Esophagus squamous epithelium (tissue), 5 donors: ENCODE measurements around the gene CD300LG. TPM values are rescaled to one million over a fixed set of nuclear protein-coding genes. Genes with fewer than 3 reads are reported as not detected.

Source experiments
- DNase-seq: peaks from one replicate; lab custom pipeline; 2025; lab: John Stamatoyannopoulos, UW
- H3K27ac ChIP-seq, 4 donors: fragments of 200-600 bp; sonication (generic); one replicate each; pipeline ENCODE4 v1.5.1; 2016 to 2019; ENCODE audit warnings: mild to moderate bottlenecking in 1 of 4
- H3K27me3 ChIP-seq, 4 donors: fragments of 200-600 bp; sonication (generic); 1 replicate in 3 of 4; 2 replicates in 1 of 4; pipeline versions ENCODE4 v1.5.1 to v1.6.0; 2017 to 2021; ENCODE audit warnings: antibody characterized with exemption in 1 of 4
- H3K36me3 ChIP-seq, 3 donors: fragments of 200-600 bp; sonication (generic); one replicate each; pipeline ENCODE4 v1.5.1; 2016 to 2019
- H3K4me1 ChIP-seq, 3 donors: fragments of 200-600 bp; sonication (generic); one replicate each; pipeline ENCODE4 v1.5.1; 2017 to 2019
- H3K4me3 ChIP-seq, 4 donors: fragments of 200-600 bp; sonication (generic); 1 replicate in 3 of 4; 2 replicates in 1 of 4; pipeline ENCODE4 v1.5.1; 2016 to 2019; ENCODE audit warnings: mild to moderate bottlenecking in 2 of 4, moderate library complexity in 1 of 4
- H3K9me3 ChIP-seq, 3 donors: fragments of 200-600 bp; sonication (generic); one replicate each; pipeline ENCODE4 v1.5.1; 2016 to 2019
- CTCF ChIP-seq, 6 experiments: fragments of 450-650 bp in 4 of 6; fragments of 200-600 bp in 2 of 6; sonication (generic) in 2 of 6; IDR thresholded peaks; one replicate each; pipeline ENCODE4 v1.5.1; 2016 to 2019; ENCODE audit warnings: antibody characterized with exemption in 6 of 6, mild to moderate bottlenecking in 4 of 6, moderate library complexity in 4 of 6
- POLR2A ChIP-seq, 4 donors: fragments of 450-650 bp; IDR thresholded peaks; one replicate each; pipeline ENCODE4 v1.6.1; 2017; ENCODE audit warnings: antibody characterized with exemption in 4 of 4, mild to moderate bottlenecking in 4 of 4, moderate library complexity in 3 of 4
- WGBS, 2 donors: methylation state at CpG; one replicate each; pipeline ENCODE4 v1.1.5; 2018; 5-methylcytosine and 5-hydroxymethylcytosine counted together
- intact Hi-C: fragments of 100-400 bp; cut with DNase I; formaldehyde crosslinking; loops from one replicate; pipeline ENCODE4 v1.15.0; 2022
- total RNA-seq, 4 donors: library from RNA; depleted of rRNA; stranded (reverse); fragments of >200 nt; gene quantifications; one replicate each; pipeline ENCODE4 v1.1.0, GENCODE V29; 2016
- donor health status: DM: yes; HTN: yes; CAD: no.

The CD300LG gene
- total RNA-seq, 4 donors from 2014 or later: 0.30 to 2.3 (median 0.94) TPM

DNA sequence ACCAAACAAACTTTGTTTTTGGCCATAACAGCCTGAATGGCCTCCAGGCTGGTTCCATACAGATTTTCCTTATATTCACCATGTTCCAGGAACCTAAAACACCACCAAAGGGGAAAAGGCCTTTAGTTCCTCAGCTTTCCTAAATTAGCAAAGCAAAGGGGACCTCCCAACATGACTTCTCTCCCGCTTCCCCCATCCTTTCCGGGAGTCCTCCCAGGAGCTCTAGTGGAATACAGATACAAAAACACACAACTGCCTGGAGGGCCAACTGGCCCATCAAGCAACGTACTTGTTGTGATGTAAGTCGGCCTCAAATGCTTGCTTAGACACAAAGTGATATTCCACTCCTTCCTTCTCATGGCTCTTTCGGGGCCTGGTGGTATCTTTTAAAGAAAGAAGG lies 36.2 kb upstream of the CD300LG start:
- 79 to 100% methylated on average over 1 to 5 of the region's 5 CpGs for WGBS, 2 donors
- intact Hi-C loops: no loop called here
- no peak for TF ChIP-seq CTCF (IDR thresholded peaks at IDR 0.05)
- no peak for TF ChIP-seq POLR2A (IDR thresholded peaks at IDR 0.05)
- no peak for DNase-seq
- Histone ChIP-seq H3K4me3 (no peak overlapping the region), H3K27me3 (no peaks in the 10 kb centered on the region), H3K36me3 (peaks cover 5 to 79% (median 14%) of the 10 kb centered on the region in 3 donors), H3K27ac (no peak overlapping the region), H3K4me1 (peaks cover 0 to 3% (median 0%) of the 10 kb centered on the region in 3 donors), H3K9me3 (no peaks in the 10 kb centered on the region)

DNA sequence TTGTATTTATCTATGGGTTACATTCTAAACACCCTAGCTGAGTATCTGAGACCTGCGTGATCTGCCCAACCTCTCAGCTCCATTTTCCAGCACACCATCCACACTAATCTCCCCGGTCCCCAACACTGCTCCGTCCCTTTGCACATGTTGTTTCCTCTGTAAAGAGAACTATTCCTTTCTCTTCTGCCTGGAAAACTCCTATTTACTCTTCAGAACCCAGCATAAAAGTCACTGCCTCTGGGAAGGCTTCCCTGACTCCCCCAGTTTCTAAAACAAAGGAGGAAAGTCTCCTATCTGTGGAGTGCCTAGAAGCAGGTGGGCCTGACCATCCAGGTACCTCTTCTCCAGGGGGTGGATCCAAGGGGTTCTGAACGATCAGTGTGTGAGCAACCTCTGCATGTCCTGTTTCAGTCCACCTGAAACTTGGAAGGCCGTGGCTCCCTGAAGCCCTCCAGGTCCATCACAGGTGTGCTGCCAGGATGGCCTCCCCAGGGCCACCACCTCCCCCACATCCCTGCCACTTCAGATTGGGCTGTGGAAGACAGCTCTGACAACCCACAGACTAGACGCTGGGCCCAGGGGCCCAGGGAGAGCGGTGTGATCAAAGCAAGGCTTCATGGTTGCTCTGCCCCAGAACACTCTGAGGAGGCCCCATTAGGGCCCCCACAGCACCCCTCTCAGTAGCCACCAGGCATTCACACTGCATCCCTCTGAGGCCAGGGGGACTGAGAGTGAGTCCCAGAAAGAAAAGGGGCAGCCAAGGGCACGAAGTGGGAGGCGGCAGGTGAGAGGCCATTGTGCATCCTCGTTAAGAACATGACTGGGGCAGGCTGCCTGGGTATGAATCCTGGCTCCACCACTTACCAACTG lies 34.3 kb upstream of the CD300LG start:
- H3K4me3 ChIP-seq: no peak overlapping the region
- peaks cover 0 to 3% (median 0%) of the 10 kb centered on the region in 3 donors for H3K4me1 ChIP-seq
- H3K27me3 ChIP-seq: no peaks in the 10 kb centered on the region
- H3K36me3 ChIP-seq: peaks cover 5 to 83% (median 14%) of the 10 kb centered on the region in 3 donors
- WGBS, 2 donors: 88 to 95% methylated on average over 6 to 10 of the region's 10 CpGs
- intact Hi-C loops: no loop called here
- no peak overlapping the region for H3K27ac ChIP-seq
- H3K9me3 ChIP-seq: no peaks in the 10 kb centered on the region
- DNase-seq: no peak
- TF ChIP-seq POLR2A (IDR thresholded peaks at IDR 0.05) (no peak), CTCF (IDR thresholded peaks at IDR 0.05) (no peak)

DNA sequence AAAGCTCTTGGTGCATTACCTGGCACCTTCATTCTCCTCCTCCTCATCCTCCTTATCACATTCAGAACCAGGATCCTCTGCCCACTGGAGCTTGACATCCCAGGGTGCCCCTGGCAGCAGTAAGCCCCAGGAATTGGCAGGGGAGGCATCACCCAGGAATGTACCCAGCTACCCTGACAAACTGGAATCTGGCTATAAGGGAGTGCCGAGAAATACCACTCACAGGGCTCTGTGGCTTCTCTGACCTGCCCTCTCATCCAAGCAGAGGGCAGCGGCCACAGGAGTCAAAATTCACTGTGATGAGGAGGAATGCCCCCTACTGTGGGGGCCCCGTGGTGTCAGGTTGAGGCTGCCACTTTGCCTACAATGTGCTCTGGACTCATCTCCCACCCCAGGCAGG lies 33.6 kb upstream of the CD300LG start:
- TF ChIP-seq POLR2A (IDR thresholded peaks at IDR 0.05) (no peak), CTCF (IDR thresholded peaks at IDR 0.05) (no peak)
- intact Hi-C loops: no loop called here
- Histone ChIP-seq H3K27ac (no peak overlapping the region), H3K4me3 (no peak overlapping the region), H3K4me1 (peaks cover 0 to 3% (median 0%) of the 10 kb centered on the region in 3 donors), H3K27me3 (no peaks in the 10 kb centered on the region), H3K9me3 (no peaks in the 10 kb centered on the region), H3K36me3 (peaks cover 5 to 83% (median 14%) of the 10 kb centered on the region in 3 donors)
- no peak for DNase-seq
- 80% methylated on average over 2 of the region's 3 CpGs; no CpG with 5 or more reads in 1 of the 2 donors for WGBS, 2 donors

DNA sequence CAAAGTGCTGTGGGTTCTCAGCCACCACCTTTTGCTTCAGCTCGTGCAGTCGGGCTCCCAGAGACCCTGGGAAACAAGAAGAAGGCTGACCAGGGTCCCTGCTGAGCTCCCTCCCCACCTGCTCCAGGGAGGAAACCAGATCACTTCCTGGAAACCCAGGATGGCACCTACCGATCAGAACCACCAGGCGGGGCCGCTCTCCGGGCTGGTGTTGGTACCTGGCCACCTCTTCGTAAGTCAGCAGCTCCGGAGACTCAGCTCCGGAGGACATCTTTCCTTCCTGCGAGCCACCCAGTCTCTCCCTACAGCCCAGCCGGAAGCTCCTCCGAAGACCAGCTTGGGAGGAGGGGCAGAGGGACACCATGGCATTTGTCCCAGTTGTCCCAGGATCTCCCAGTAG lies 33.0 kb upstream of the CD300LG start:
- peaks cover 5 to 83% (median 7%) of the 10 kb centered on the region in 3 donors for H3K36me3 ChIP-seq
- 20 to 95% methylated on average over 1 to 6 of the region's 12 CpGs for WGBS, 2 donors
- peaks cover 0 to 3% (median 0%) of the 10 kb centered on the region in 3 donors for H3K4me1 ChIP-seq
- no peak for TF ChIP-seq POLR2A (IDR thresholded peaks at IDR 0.05)
- peak in 1 of 6 experiments; percentile 5 for TF ChIP-seq CTCF (IDR thresholded peaks at IDR 0.05)
- H3K4me3 ChIP-seq: no peak overlapping the region
- H3K27ac ChIP-seq: no peak overlapping the region
- intact Hi-C loops: no loop called here
- H3K27me3 ChIP-seq: no peaks in the 10 kb centered on the region
- no peak for DNase-seq
- no peaks in the 10 kb centered on the region for H3K9me3 ChIP-seq

GRCh38 chr17:43814714-43815113 lies 32.3 kb upstream of the CD300LG start:
- peaks cover 5 to 85% (median 7%) of the 10 kb centered on the region in 3 donors for H3K36me3 ChIP-seq
- 18 to 20% methylated on average over 1 of the region's 1 CpG for WGBS, 2 donors

More at GRCh38 chr17:43814714-43815113, 32.3 kb upstream of the CD300LG start:
- no peaks in the 10 kb centered on the region for H3K9me3 ChIP-seq
- no peak overlapping the region for H3K27ac ChIP-seq
- H3K27me3 ChIP-seq: no peaks in the 10 kb centered on the region
- no peak overlapping the region for H3K4me3 ChIP-seq
- peaks cover 0 to 3% (median 0%) of the 10 kb centered on the region in 3 donors for H3K4me1 ChIP-seq
- intact Hi-C loops: no loop called here
- no peak for DNase-seq
- TF ChIP-seq CTCF (IDR thresholded peaks at IDR 0.05) (no peak), POLR2A (IDR thresholded peaks at IDR 0.05) (no peak)
